SH-SY5Y (cell line): ENCODE measurements around the gene ELFN2.

Experiments used
- GATA2 ChIP-seq: IDR thresholded peaks from 2 replicates; pipeline ENCODE4 v1.6.1; 2011; ENCODE audit warnings: mild to moderate bottlenecking, low read depth, low read length
- GATA3 ChIP-seq: IDR thresholded peaks from 2 replicates; pipeline ENCODE4 v1.6.1; 2011; ENCODE audit warnings: low read depth, mild to moderate bottlenecking, low read length, moderate library complexity

Gene ELFN2

GRCh38 chr22:37340331-37341262 lies 86.7 kb downstream of the ELFN2 start:
- TF ChIP-seq GATA3 (no peak), GATA2 (no peak)

DNA sequence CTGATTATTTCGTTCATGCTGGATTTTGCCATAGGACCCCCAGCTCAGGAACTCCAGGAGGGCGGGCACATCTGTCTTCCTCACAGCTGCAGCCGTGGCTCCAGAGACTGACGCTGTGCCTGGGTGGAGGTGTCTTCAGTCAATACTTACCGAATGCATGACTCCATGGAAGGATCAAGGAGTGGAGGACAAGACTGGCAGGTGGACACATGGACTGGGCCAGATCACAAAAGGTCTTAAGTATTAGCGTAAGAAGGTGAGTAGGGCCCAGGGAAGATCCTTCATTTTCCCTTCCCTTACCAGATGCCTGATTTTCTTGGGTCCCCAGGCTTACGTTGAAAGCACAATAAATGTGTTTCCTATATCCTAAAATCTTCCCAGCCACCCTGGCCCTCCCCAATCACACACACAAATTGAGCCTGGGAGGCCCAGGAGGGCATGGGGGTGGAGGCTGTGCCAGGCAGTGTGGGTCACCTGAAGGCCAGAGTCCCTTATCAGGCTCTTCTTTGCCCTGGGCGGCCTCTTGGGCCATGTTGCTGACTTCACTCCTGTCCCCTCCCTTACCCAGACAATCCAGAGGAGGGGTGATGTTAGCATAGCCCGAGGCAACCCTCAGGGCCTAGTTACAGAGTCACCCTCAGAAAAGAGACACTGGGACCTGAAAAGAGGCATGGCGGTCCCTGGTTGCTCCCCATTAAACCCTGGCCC lies 88.6 kb downstream of the ELFN2 start:
- TF ChIP-seq GATA3 (no peak), GATA2 (no peak)

- TF ChIP-seq GATA3 (no peak), GATA2 (no peak)
These were observed 89.9 kb downstream of the ELFN2 start for GRCh38 chr22:37337204-37337943.

GRCh38 chr22:37336579-37336978 lies 90.7 kb downstream of the ELFN2 start:
- no peak for TF ChIP-seq GATA2
- TF ChIP-seq GATA3, result no peak

DNA sequence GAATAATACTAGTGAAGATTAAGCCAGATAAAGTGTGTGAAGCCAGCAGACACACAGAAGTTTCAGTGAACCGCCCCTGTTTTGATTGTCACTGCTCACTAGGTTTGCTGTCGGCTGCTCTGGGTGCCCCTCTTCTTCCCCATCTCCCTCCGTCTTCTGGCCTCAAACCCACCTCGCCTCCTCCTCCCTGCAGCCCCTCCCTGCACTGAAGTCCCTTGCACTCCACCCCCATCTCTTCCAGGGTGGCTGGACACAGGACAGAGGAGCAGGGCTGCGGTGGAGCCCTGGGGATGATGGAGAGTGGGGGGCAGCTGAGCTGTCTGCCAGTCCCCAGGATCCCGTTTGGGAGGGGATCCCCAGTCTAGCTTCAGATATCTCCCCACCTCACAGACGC lies 91.5 kb downstream of the ELFN2 start:
- TF ChIP-seq GATA3 (no peak), GATA2 (no peak)

DNA sequence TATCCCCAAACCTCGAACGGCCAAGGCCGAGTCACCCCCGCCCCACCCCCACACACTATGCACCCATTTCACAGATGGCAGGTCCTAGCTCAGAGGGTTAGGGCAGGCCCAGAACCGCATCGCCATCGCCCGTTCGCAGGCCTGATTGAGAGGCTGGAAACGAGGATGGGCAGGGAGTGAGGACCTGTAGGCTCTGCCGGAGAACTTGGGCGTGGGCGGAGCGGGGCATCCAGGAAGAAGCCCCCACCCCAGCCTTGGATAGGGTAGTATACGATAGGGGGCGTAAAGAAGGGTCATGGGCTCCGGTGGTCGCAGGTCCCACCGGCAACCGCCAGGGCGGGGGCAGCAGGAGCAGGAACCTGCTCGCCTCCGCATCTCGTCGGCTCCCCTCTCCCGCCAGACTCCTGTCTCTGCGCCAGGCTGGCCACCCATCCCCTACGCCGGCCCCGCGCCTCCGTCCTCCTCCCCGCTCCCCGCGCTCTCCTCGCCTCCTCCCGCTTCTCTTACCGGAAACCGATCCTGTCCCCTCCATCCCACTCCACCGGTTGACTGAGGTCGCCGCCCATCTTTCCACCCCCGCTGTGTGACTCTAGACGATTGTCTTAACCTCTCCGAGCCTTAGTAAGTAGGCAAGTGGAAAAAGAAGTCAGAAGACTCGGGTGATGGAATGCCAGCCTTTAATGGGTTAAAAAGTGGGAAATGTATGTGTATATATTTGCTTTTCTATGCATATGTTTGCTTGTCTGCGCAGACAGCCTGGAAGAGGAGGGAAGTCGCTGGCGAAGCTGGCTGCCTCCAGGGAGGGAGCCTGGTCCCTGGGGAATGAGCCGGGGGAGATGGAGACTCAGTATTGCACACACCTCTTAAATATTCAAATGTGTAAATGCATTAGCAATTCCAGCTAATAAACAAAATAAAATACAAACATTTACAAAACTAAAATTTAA lies 92.1 kb downstream of the ELFN2 start:
- TF ChIP-seq GATA3 (no peak), GATA2 (no peak)

- TF ChIP-seq GATA2 (no peak), GATA3 (no peak)
These were observed 92.8 kb downstream of the ELFN2 start for GRCh38 chr22:37334461-37334858.

DNA sequence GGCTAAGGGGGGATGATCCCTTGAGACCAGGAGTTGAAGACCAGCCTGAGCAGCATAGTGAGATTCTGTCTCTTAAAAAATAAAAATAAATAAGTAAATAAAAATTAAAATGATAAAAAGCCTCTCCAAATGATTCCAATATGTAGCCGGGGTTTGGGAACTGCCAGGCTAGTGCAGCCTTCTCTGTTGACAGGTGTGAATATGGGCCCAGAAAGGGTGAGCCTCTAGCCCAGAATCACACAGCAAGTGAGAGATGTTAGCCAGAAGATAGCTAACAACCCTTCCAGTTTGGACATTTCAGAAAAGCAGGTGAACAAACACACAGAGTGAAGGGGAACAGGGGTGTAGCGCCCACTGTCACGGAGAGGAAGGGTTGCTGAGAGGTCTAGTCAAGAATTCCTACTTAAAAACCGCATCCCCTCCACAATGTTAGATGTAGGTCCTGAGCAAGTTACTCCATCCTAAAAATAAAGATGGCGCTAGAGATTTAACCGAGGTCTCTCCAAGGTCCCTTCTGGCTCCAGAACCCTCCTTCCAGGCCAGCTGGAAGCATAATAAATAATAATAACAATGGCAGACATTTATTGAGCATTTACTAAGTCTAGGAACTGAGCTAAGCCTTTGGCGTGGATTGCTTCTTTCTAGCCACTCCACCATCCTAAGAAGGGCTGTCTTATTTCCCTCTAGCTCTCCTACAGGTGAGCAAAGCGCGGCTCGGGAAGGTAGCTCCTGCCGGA lies 93.4 kb downstream of the ELFN2 start:
- TF ChIP-seq GATA2, result no peak
- no peak for TF ChIP-seq GATA3

- TF ChIP-seq GATA2, result no peak
- no peak for TF ChIP-seq GATA3
These were observed 95.3 kb downstream of the ELFN2 start for GRCh38 chr22:37331856-37332536.

DNA sequence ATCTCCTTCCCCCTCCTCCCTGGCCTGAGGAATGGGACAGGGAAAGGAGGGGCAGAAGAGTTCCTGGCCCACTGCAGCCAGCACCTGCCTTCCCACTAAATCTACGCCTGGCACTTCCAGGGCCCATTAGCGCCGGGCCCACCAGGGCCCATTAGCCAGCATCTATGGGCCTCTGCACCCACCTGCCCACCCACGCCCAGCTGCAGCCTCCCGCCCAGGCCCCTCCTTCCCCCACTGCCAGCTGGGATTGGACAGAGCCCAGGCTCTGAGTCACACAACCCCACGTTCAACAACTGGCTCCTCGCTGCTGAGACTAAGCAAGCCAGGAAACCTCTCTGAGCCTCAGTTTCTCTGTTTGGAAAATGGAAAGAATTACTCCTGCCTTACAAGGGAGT lies 96.2 kb downstream of the ELFN2 start:
- TF ChIP-seq GATA3 (no peak), GATA2 (no peak)

- TF ChIP-seq GATA2, result no peak
- no peak for TF ChIP-seq GATA3
These were observed 96.9 kb downstream of the ELFN2 start for GRCh38 chr22:37330200-37331033.
